PFSK-1 (cell line): Measurements from ENCODE around the gene GPR158.

ENCODE experiments used
- FOXP2 ChIP-seq: optimal IDR thresholded peaks from 2 replicates; pipeline ENCODE3; 2011; ENCODE audit warnings: borderline replicate concordance, control low read depth, inconsistent platforms; ENCODE audit not compliant: insufficient read depth; ENCODE audit errors: extremely low read length, extremely low read depth
- POLR2AphosphoS5 ChIP-seq: IDR thresholded peaks from 2 replicates; pipeline ENCODE4 v1.6.1; 2012; ENCODE audit warnings: low read depth, mild to moderate bottlenecking, control low read depth, low read length, moderate library complexity
- SIN3A ChIP-seq: IDR thresholded peaks from 2 replicates; pipeline ENCODE4 v1.6.1; 2012; ENCODE audit warnings: mild to moderate bottlenecking, low read length, moderate library complexity, borderline replicate concordance; ENCODE audit not compliant: insufficient read depth
- TAF1 ChIP-seq: IDR thresholded peaks from 2 replicates; pipeline ENCODE4 v1.6.1; 2012; ENCODE audit warnings: low read length, control low read depth, borderline replicate concordance; ENCODE audit not compliant: insufficient read depth
- TF ChIP-seq, protein P1 (sequence below), 2 experiments: IDR thresholded peaks; 2 replicates each; pipeline versions ENCODE4 v1.6.1 to v1.8.0; 2011 to 2012; ENCODE audit warnings: low read depth in 2 of 2, low read length in 2 of 2, control low read depth in 1 of 2, inconsistent platforms in 1 of 2, mild to moderate bottlenecking in 1 of 2, moderate library complexity in 1 of 2; ENCODE audit not compliant: insufficient read depth in 1 of 2

The GPR158 gene

DNA sequence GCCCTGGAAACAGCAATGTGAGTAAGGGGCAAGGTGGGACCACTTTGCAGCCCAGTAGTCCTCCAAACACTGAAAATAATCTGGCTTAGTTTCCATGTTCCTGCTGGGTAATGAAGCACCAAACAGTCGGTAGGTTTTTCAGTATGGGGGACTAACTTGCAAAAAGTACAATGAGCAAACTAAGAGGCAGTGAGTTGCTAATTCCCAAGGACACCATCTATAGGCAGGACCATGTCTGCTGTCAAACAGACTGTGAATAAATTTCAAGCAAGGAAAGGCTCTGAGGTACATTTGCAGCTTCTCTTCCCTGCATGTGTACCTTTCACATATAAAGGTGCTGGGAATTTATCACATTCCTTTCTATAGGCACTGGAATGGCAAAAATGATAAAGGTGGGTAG is 327.7 kb downstream of the GPR158 start:
- TF ChIP-seq POLR2AphosphoS5 (no peak), TAF1 (no peak), SIN3A (no peak), FOXP2 (no peak)
- TF ChIP-seq, protein P1, sequence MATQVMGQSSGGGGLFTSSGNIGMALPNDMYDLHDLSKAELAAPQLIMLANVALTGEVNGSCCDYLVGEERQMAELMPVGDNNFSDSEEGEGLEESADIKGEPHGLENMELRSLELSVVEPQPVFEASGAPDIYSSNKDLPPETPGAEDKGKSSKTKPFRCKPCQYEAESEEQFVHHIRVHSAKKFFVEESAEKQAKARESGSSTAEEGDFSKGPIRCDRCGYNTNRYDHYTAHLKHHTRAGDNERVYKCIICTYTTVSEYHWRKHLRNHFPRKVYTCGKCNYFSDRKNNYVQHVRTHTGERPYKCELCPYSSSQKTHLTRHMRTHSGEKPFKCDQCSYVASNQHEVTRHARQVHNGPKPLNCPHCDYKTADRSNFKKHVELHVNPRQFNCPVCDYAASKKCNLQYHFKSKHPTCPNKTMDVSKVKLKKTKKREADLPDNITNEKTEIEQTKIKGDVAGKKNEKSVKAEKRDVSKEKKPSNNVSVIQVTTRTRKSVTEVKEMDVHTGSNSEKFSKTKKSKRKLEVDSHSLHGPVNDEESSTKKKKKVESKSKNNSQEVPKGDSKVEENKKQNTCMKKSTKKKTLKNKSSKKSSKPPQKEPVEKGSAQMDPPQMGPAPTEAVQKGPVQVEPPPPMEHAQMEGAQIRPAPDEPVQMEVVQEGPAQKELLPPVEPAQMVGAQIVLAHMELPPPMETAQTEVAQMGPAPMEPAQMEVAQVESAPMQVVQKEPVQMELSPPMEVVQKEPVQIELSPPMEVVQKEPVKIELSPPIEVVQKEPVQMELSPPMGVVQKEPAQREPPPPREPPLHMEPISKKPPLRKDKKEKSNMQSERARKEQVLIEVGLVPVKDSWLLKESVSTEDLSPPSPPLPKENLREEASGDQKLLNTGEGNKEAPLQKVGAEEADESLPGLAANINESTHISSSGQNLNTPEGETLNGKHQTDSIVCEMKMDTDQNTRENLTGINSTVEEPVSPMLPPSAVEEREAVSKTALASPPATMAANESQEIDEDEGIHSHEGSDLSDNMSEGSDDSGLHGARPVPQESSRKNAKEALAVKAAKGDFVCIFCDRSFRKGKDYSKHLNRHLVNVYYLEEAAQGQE (IDR thresholded peaks at IDR 0.05; ENCODE audit: insufficient read depth in 1 of 2, low read depth in 2 of 2, low read length in 2 of 2), result no peak

- TF ChIP-seq, protein P1 (IDR thresholded peaks at IDR 0.05; ENCODE audit: insufficient read depth in 1 of 2, low read depth in 2 of 2, low read length in 2 of 2), result no peak
- TF ChIP-seq FOXP2 (no peak), POLR2AphosphoS5 (no peak), SIN3A (no peak), TAF1 (no peak)
Measured at GRCh38 chr10:25504306-25504705, 329.5 kb downstream of the GPR158 start.

GRCh38 chr10:25504838-25505237 is 330.0 kb downstream of the GPR158 start:
- TF ChIP-seq, protein P1 (IDR thresholded peaks at IDR 0.05; ENCODE audit: insufficient read depth in 1 of 2, low read depth in 2 of 2, low read length in 2 of 2), result no peak
- TF ChIP-seq POLR2AphosphoS5 (no peak), TAF1 (no peak), SIN3A (no peak), FOXP2 (no peak)

GRCh38 chr10:25505466-25505865 is 330.7 kb downstream of the GPR158 start:
- TF ChIP-seq, protein P1 (IDR thresholded peaks at IDR 0.05; ENCODE audit: insufficient read depth in 1 of 2, low read depth in 2 of 2, low read length in 2 of 2), result no peak
- no peak for TF ChIP-seq POLR2AphosphoS5
- TF ChIP-seq FOXP2, result no peak
- TF ChIP-seq SIN3A, result no peak
- no peak for TF ChIP-seq TAF1
